HG03378 (cell line): ENCODE data around the gene AGAP3.

Source experiments
- ATAC-seq: cut with Tn5 transposase; IDR thresholded peaks from one replicate; pipeline ENCODE4 v1.9.1; 2021; ENCODE audit warnings: mild to moderate bottlenecking, moderate library complexity; ENCODE audit not compliant: unreplicated experiment

AGAP3 gene

GRCh38 chr7:151107882-151108281, 21.6 kb downstream of the AGAP3 start:
- no peak for ATAC-seq

GRCh38 chr7:151109094-151110048, 23.1 kb downstream of the AGAP3 start:
- no peak for ATAC-seq

- no peak for ATAC-seq
Observed at GRCh38 chr7:151110236-151110940, 24.1 kb downstream of the AGAP3 start.

GRCh38 chr7:151110941-151111645, 24.8 kb downstream of the AGAP3 start:
- ATAC-seq, result no peak

- no peak for ATAC-seq
Observed at GRCh38 chr7:151113344-151114150, 27.3 kb downstream of the AGAP3 start.

- ATAC-seq, result no peak
Observed at GRCh38 chr7:151114151-151115090, 28.1 kb downstream of the AGAP3 start.

- no peak for ATAC-seq
Observed at GRCh38 chr7:151115121-151115835, 29.0 kb downstream of the AGAP3 start.

GRCh38 chr7:151115836-151116418, 29.7 kb downstream of the AGAP3 start:
- ATAC-seq, result no peak

- no peak for ATAC-seq
Observed at GRCh38 chr7:151116603-151117440, 30.5 kb downstream of the AGAP3 start.

GRCh38 chr7:151117565-151117964, 31.3 kb downstream of the AGAP3 start:
- no peak for ATAC-seq

- no peak for ATAC-seq
Observed at GRCh38 chr7:151118108-151119054, 32.1 kb downstream of the AGAP3 start.

- ATAC-seq, result no peak
Observed at GRCh38 chr7:151119055-151119415, 32.8 kb downstream of the AGAP3 start.

GRCh38 chr7:151119902-151120301, 33.6 kb downstream of the AGAP3 start:
- ATAC-seq, result no peak

- ATAC-seq, result no peak
Observed at GRCh38 chr7:151120896-151121295, 34.6 kb downstream of the AGAP3 start.

GRCh38 chr7:151121380-151122170, 35.3 kb downstream of the AGAP3 start:
- no peak for ATAC-seq

- no peak for ATAC-seq
Observed at GRCh38 chr7:151122276-151122675, 36.0 kb downstream of the AGAP3 start.
